ENCODE measurements around the gene FOXP1. TPM values are rescaled to one million over a fixed set of nuclear protein-coding genes. Genes with fewer than 3 reads are reported as not detected.

FOXP1 gene
- total and polyA plus RNA-seq, 2 donors (not counting 1 experiment from before 2014, with no cell fraction given): 70.3 to 101 TPM

DNA sequence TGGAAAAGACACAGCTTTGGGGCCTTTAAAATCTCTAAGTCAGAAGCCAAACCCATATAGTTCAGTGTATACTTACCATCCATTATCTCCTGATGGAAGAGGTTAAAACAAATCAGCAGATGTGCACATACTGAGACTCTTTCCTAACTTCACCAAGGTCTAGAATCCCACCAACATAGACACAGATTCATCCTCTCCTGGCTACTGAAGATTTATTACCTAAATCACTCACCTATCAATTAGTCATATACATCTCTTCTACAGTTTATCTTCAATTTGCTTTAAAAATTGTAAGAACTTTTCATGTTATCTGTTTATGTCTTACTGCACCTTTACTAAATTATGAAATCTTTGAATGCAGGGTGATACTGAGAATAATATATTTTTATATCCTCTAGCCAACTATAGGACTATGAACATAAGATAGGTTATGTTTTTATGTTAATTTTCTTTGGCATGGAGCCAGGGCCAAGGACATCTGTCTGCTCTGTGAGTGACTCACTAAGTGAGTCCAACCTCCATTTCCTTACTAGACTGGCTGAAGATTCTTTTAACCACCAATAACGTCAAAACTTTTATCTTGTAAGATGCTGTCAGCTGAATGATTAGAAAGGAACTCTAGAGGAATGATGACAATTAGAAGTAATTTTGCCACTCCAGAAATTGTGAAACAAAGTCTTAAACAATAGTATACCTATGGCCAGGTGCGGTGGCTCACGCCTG is 397.6 kb downstream of the FOXP1 start:
- Histone ChIP-seq H4K20me1 (ENCODE audit: control insufficient read depth, extremely low read depth, insufficient read depth, low read length) (no peaks in the 10 kb centered on the region), H3K9me3 (ENCODE audit: control insufficient read depth, insufficient read depth, low read depth, low read length) (no peaks in the 10 kb centered on the region), H3K4me2 (ENCODE audit: extremely low read depth, insufficient read depth, low read length) (no peak overlapping the region), H3K9ac (ENCODE audit: insufficient read depth, low read length) (no peak overlapping the region), H3K79me2 (ENCODE audit: control insufficient read depth, insufficient read depth, low read length) (no peaks in the 10 kb centered on the region), H3K27me3 (ENCODE audit: control insufficient read depth, insufficient read depth, low read length) (no peaks in the 10 kb centered on the region), H2AFZ (ENCODE audit: low read length) (no peak overlapping the region), H3K27ac (ENCODE audit: insufficient read depth, low read length) (no peak overlapping the region), H3K4me3 (replicated peaks in 1 of 4; ENCODE audit: control extremely low read depth in 1 of 4, insufficient read depth in 1 of 4, low read depth in 3 of 4, low read length in 4 of 4) (no peak overlapping the region), H3K4me1 (ENCODE audit: control insufficient read depth, extremely low read depth, insufficient read depth, low read length) (peaks cover 2% of the 10 kb centered on the region), H3K36me3 (ENCODE audit: control insufficient read depth, insufficient read depth, low read length) (no peaks in the 10 kb centered on the region)
- peak; percentile 57 to 89 for DNase-seq (ENCODE audit: low read depth in 2 of 2)
- no peak for TF ChIP-seq CTCF (conservative IDR thresholded peaks at IDR 0.05 in 1 of 2, IDR thresholded peaks at IDR 0.05 in 1 of 2; ENCODE audit: low read depth in 1 of 2, low read length in 2 of 2)

- Histone ChIP-seq H3K4me3 (replicated peaks in 1 of 4; ENCODE audit: control extremely low read depth in 1 of 4, insufficient read depth in 1 of 4, low read depth in 3 of 4, low read length in 4 of 4) (no peak overlapping the region), H2AFZ (ENCODE audit: low read length) (no peak overlapping the region)
Measured at GRCh38 chr3:71184252-71184651, 399.3 kb downstream of the FOXP1 start.

DNA sequence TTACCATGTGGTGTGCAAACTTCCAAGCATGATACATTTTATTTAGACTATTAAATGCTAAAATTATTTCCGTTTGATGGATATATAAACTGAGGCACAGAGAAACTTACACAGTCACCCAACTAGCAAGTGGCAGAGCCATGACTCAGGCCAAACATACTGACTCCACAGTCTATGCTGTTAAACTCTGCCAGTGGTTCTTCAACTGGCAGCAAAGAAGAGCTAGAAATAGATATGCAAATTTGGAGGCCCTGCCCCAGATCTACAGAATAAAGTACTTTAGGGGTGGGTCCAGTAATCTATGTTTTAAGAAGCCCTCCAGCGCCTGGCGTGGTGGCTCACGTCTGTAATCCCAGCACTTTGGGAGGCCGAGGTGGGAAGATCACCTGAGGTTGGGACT is 400.0 kb downstream of the FOXP1 start:
- H3K4me2 ChIP-seq (ENCODE audit: extremely low read depth, insufficient read depth, low read length): no peak overlapping the region
- no peak overlapping the region for H3K9ac ChIP-seq (ENCODE audit: insufficient read depth, low read length)
- no peaks in the 10 kb centered on the region for H3K27me3 ChIP-seq (ENCODE audit: control insufficient read depth, insufficient read depth, low read length)
- TF ChIP-seq CTCF (conservative IDR thresholded peaks at IDR 0.05 in 1 of 2, IDR thresholded peaks at IDR 0.05 in 1 of 2; ENCODE audit: low read depth in 1 of 2, low read length in 2 of 2) (no peak), EZH2 (IDR thresholded peaks at IDR 0.05; ENCODE audit: low read length, missing control alignments) (no peak)
- H4K20me1 ChIP-seq (ENCODE audit: control insufficient read depth, extremely low read depth, insufficient read depth, low read length): no peaks in the 10 kb centered on the region
- H3K79me2 ChIP-seq (ENCODE audit: control insufficient read depth, insufficient read depth, low read length): no peaks in the 10 kb centered on the region
- no peaks in the 10 kb centered on the region for H3K36me3 ChIP-seq (ENCODE audit: control insufficient read depth, insufficient read depth, low read length)
- no peak overlapping the region for H2AFZ ChIP-seq (ENCODE audit: low read length)
- peaks cover 2% of the 10 kb centered on the region for H3K4me1 ChIP-seq (ENCODE audit: control insufficient read depth, extremely low read depth, insufficient read depth, low read length)
- H3K9me3 ChIP-seq (ENCODE audit: control insufficient read depth, insufficient read depth, low read depth, low read length): no peaks in the 10 kb centered on the region
- no peak overlapping the region for H3K27ac ChIP-seq (ENCODE audit: insufficient read depth, low read length)
- no peak for DNase-seq (ENCODE audit: low read depth in 2 of 2)
- no peak overlapping the region for H3K4me3 ChIP-seq (replicated peaks in 1 of 4; ENCODE audit: control extremely low read depth in 1 of 4, insufficient read depth in 1 of 4, low read depth in 3 of 4, low read length in 4 of 4)

More at GRCh38 chr3:71184252-71184651, 399.3 kb downstream of the FOXP1 start:
- DNase-seq (ENCODE audit: low read depth in 2 of 2): no peak
- H3K79me2 ChIP-seq (ENCODE audit: control insufficient read depth, insufficient read depth, low read length): no peaks in the 10 kb centered on the region
- TF ChIP-seq EZH2 (IDR thresholded peaks at IDR 0.05; ENCODE audit: low read length, missing control alignments) (no peak), CTCF (conservative IDR thresholded peaks at IDR 0.05 in 1 of 2, IDR thresholded peaks at IDR 0.05 in 1 of 2; ENCODE audit: low read depth in 1 of 2, low read length in 2 of 2) (no peak)
- H4K20me1 ChIP-seq (ENCODE audit: control insufficient read depth, extremely low read depth, insufficient read depth, low read length): no peaks in the 10 kb centered on the region
- H3K4me2 ChIP-seq (ENCODE audit: extremely low read depth, insufficient read depth, low read length): no peak overlapping the region
- H3K9me3 ChIP-seq (ENCODE audit: control insufficient read depth, insufficient read depth, low read depth, low read length): no peaks in the 10 kb centered on the region
- H3K27ac ChIP-seq (ENCODE audit: insufficient read depth, low read length): no peak overlapping the region
- peaks cover 2% of the 10 kb centered on the region for H3K4me1 ChIP-seq (ENCODE audit: control insufficient read depth, extremely low read depth, insufficient read depth, low read length)
- no peaks in the 10 kb centered on the region for H3K27me3 ChIP-seq (ENCODE audit: control insufficient read depth, insufficient read depth, low read length)
- no peak overlapping the region for H3K9ac ChIP-seq (ENCODE audit: insufficient read depth, low read length)
- no peaks in the 10 kb centered on the region for H3K36me3 ChIP-seq (ENCODE audit: control insufficient read depth, insufficient read depth, low read length)

Data from fibroblast of lung (primary cell).